UCSD-AML1 (cell line): ENCODE measurements around the gene SUPT5H.

Source experiments
- DNase-seq: peaks from one replicate; lab custom pipeline; 2025; ENCODE audit not compliant: unreplicated experiment; lab: John Stamatoyannopoulos, UW

SUPT5H gene

DNA sequence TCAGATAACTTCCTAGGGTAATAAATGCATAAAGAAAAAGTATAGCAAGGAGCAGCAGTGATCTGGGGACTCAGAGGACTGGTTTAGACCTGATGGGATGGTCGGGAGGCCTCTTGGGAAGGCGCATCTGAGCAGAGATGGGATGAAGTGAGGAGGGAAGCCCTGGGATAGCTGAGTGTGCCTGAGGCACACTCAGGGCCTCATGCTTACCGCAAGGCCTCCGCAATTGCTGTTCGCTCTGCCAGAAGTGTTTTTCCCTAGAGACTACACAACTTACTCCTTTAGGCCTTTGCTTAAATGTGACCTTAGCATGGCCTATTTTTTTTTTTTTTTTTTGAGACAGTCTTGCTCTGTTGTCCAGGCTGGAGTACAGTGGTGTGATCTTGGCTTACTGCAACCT lies 49.3 kb downstream of the SUPT5H start:
- DNase-seq = no peak

DNA sequence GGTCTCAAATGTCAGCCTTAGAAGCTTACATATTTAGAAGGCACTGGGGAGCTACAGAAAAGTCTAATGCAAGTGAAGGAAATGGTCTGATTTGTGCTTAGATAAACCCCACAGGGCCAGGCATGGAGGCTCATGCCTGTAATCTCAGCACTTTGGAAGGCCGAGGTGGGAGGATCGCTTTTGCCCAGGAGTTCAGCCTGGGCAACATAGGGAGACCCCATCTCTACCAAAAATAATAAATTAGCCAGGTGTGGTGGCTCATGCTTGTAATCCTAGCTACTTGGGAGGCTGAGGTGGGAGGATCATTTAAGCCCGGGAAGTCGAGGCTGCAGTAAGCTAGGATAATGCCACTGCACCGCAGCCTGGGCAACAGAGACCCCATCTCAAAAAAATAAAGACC lies 50.7 kb downstream of the SUPT5H start:
- no peak for DNase-seq

DNA sequence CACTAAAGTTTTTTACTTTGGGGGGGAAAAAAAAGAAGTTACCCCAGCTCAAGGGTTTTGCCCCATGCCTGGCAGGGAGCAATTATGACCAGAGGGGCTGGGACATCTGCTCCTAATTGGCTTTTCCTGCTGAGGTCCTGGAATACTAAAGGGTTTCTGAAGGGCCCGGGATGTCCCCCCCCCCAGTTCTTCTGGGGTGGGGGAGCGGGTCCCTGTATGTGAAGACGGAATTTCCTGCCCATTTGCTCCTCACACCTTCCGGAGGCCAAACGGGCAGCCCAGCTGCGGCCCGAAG lies 52.3 kb downstream of the SUPT5H start:
- DNase-seq = no peak

DNA sequence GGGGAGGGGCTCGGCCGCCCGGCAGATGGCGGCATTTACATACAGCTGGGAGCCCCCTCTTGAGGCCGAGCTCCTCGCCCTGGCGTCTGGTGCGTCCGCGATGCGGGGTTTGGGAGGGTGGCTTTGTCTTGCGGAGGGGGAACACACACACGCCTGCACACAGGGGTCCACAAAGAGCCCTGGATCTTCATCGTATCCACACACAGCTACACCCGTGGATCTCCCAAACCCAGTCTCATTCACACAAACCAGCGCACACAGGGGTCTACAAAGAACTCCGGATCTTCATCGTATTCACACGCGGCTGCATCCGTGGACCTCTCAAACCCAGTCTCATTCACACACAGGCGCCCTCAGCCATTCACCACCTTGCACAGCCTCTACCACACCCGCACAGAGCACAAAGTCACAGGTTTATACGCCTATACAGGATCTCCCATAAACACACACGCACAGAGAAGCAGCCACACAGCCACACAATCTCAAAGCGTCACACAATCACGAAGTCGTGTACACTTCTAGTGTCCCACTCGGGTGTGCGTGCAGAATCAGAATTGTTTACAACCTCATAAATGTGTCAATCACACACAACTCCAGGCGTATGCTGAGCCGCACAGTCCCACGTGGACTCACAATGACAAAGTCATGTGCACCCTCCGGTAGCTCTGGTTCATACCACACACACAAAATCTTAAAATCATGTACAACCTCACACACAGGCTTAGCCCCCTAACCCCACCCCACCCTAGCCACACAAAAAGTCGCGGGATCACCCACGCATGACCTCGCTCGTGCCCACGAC lies 52.8 kb downstream of the SUPT5H start:
- DNase-seq = peak; percentile 61

DNA sequence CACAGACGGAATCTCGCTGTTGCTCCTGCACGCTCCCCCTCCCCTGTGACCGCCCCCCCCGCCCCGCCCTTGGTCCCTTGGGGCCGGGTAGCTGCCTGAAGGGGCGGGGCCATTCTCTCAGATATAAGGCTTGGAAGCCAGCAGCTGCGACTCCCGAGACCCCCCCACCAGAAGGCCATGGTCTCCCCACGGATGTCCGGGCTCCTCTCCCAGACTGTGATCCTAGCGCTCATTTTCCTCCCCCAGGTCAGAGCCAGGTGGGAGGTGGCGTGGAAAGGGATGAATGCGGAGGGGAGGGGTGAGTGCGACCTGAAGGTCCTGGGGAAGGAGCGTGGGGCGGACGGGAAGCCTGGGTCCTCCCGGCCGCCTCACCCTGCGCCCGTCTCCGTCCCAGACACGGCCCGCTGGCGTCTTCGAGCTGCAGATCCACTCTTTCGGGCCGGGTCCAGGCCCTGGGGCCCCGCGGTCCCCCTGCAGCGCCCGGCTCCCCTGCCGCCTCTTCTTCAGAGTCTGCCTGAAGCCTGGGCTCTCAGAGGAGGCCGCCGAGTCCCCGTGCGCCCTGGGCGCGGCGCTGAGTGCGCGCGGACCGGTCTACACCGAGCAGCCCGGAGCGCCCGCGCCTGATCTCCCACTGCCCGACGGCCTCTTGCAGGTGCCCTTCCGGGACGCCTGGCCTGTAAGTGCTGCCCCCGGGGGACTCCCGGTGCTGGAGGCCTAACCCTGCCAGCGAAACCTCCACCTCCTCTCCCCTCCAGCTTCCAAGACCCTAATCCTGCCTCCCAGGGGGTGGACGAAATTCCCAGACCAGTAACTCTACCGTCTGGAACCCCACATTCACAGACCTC lies 53.6 kb downstream of the SUPT5H start, which contains the start of gene DLL3:
TSS of gene DLL3 (plus strand) at position 150 of the 845 bp plus-strand sequence. CDS start at position 178, 28 bp downstream.
- DNase-seq = no peak

DNA sequence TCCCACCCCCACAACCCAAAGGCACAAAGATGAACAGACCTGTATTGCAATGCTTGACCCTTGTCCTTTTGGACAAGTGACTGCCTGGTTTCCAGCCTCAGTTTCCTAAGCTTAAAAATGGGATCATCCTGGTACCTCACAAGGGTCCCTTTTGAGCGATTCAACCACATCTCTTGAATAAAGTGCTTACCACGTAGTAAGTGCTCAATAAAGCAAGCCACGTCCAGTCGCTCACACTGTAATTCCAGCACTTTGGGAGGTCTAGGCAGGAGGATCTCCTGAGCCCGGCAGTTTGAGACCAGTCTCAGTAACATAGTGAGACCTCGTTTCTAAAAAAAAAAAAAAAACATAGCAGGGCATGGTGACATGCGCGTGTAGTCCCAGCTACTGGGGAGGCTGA lies 54.5 kb downstream of the SUPT5H start:
- DNase-seq = no peak

DNA sequence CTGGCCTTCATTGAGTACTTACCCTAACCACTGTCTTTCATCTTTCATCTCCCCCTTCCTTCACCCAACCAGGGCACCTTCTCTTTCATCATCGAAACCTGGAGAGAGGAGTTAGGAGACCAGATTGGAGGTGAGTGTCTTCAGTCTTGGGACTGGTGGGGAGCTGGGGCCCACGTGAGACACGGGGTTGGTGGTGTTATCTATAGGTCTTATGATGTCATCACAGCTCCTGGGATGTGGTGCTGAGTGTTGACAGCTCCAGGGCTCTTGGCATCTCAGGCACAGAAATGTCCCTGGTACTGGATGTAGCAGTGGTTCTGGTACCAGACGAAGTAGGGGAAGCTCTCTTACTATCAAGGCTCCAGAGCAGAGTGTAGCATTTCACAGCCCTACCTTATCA lies 55.2 kb downstream of the SUPT5H start:
- no peak for DNase-seq

DNA sequence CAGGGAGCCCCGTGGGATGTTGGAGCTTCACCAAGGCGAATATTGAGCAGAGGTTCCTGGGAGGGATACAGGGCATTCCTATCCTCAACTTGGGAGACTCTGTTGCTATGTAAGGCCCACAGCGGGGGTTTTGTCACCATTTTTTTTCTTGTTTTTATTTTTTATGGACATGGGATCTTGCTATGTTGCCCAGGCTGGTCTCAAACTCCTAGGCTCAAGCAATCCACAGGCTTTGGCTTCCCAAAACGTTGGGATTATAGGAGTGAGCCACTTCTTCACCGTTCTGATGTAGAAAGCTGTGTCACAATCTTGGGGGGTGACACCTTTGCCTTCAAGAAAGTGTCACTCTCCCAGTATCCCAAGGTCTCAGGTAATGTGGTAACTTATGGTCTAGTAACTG lies 56.0 kb downstream of the SUPT5H start:
- DNase-seq = no peak

DNA sequence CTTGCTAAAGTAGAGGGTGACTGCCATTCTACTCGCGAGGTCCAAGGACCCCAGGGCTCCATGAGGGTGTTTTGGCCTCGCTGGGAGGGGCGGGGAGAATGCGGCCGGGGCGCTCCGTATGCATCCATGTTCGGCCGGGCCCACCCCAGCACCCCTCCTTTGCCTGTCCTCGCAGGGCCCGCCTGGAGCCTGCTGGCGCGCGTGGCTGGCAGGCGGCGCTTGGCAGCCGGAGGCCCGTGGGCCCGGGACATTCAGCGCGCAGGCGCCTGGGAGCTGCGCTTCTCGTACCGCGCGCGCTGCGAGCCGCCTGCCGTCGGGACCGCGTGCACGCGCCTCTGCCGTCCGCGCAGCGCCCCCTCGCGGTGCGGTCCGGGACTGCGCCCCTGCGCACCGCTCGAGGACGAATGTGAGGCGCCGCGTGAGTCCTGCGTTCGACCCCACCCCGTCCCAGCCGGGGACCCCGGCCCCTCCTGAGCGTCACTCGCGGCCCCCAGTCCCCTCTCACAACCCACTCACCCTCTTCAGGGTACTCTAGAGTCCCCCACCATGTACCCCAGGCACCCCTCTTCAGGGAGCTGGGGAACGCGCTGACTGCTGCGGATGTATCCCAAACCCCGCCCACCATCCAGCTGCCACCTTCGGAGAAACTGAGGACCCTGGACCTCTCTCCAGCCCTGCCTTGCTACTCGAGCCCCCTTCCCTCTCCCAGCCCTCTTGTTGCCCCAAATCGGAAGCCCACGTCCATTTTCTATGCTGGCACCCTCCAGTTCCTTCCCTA lies 57.4 kb downstream of the SUPT5H start:
- peak; percentile 89 for DNase-seq

DNA sequence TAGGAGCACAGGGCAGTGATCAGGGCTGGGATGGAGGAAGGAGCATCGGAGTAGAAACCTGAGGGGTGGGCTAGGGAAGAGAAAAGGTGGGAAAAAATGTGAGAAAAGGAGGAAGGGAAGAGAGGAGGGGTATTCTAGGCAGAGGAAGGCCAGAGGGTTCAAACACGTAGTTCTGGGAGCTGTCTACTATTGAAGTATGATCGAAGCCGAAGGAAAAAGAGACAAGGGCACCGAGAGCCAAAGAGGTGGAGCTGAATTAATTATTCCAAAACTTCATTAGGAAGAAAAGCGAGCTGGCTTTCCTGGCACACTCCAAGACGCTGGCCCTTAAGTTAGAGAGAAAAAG lies 61.2 kb downstream of the SUPT5H start:
- DNase-seq = no peak

DNA sequence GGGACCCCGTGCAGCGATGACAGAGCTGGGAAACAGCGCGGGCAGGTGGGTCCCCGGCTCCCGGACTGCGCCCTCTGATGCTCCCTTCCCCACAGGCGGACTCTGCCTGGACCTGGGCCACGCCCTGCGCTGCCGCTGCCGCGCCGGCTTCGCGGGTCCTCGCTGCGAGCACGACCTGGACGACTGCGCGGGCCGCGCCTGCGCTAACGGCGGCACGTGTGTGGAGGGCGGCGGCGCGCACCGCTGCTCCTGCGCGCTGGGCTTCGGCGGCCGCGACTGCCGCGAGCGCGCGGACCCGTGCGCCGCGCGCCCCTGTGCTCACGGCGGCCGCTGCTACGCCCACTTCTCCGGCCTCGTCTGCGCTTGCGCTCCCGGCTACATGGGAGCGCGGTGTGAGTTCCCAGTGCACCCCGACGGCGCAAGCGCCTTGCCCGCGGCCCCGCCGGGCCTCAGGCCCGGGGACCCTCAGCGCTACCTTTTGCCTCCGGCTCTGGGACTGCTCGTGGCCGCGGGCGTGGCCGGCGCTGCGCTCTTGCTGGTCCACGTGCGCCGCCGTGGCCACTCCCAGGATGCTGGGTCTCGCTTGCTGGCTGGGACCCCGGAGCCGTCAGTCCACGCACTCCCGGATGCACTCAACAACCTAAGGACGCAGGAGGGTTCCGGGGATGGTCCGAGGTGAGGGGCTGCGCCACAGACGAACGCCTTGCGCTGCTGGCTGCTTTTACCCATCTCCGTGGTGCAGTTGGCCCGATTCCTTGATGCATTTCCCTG lies 61.7 kb downstream of the SUPT5H start:
- peak; percentile 19 for DNase-seq

DNA sequence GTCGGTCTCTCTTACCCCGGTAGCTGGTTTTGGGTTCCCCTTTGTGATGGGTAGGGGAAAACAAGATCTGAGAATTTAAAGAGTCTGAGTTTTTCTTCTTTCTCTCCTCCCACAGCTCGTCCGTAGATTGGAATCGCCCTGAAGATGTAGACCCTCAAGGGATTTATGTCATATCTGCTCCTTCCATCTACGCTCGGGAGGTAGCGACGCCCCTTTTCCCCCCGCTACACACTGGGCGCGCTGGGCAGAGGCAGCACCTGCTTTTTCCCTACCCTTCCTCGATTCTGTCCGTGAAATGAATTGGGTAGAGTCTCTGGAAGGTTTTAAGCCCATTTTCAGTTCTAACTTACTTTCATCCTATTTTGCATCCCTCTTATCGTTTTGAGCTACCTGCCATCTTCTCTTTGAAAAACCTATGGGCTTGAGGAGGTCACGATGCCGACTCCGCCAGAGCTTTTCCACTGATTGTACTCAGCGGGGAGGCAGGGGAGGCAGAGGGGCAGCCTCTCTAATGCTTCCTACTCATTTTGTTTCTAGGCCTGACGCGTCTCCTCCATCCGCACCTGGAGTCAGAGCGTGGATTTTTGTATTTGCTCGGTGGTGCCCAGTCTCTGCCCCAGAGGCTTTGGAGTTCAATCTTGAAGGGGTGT lies 62.5 kb downstream of the SUPT5H start:
- no peak for DNase-seq

DNA sequence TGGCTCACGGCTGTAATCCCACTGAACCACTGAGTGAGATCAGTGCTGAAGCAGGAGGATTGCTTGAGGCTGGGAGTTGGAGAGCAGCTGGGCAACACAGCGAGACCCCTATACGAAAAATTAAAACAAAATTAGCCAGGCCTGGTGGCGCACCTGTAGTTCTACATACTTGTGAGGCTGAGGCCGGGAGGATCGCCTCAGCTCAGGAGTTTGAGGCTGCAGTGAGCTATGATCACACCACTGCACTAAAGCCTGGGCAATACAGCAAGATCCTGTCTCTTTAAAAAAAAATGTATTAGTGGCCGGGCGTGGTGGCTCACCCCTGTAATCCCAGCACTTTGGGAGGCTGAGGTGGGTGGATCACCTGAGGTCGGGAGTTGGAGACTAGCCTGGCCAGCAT lies 63.2 kb downstream of the SUPT5H start:
- no peak for DNase-seq

DNA sequence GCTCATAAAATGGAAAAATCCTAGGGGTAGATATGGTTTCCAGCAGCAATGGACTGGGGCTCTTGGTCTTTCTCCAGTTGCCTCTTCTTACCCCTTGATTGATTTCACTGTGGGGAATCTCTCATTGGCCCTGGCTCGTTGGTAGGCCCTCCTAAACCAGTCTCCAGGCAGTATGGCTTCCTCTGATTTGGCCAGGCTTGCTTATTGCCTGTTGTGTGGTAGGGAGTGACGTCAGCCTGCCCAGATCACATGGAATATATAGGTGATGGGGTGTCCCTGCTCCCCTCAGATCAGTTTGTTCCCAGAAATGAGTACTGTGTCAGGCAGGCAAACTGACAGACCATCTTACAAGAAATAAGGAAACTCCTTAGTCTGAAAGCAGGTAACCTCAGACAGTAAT lies 63.9 kb downstream of the SUPT5H start:
- DNase-seq = no peak

DNA sequence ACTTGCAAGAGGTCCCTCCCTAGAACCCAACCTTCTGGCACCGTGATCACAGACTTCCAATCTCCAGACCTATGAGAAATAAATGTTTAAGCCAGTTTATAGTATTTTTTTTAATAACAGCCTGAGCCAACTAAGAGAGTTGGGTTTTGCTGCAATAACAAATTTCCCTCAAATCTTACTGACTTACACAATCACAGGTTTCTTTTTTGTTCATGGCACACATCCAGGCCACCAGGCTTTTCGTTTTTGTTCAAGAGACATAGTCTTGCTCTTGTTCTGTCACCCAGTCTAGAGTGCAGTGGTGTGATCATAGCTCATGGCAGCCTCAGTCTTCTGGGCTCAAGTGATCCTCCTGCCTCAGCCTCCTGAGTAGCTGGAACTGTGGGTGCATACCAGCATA lies 67.6 kb downstream of the SUPT5H start:
- no peak for DNase-seq

DNA sequence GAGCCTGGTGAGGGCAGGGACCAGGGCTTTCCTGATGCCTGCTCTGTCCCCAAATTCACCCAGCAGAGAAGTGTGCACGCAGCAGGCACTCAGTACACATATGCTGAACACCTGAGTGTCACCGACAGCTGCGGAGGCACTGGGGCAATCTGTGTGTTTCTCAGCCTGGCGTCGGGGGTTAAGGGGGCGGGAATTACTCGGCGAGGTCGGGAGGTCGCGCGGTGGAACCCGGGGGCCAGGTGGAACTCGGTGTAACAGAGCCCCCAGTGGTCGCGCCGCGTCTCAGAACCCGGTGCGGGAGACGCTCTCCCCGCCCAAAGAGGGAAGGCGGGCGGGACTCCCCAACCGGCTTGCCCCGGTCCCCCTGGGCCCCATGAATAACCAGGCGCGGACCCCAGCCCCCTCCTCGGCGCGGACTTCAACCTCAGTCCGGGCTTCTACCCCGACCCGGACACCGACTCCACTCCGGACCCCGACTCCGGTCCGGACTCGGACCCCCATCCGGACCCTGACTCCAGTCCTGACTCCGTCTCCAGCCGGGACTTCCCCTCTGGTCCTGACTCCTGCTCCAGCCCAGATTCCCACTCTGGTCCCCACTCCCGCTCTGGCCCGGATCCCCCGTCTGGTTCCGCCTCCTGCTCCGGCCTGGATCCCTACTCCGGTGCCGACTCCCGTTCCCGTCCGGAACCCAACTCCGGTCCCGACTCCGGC lies 69.6 kb downstream of the SUPT5H start, which contains the start of gene SELENOV:
TSS of gene SELENOV (plus strand) at position 300 of the 711 bp plus-strand sequence. CDS start at position 374, 74 bp downstream.
- no peak for DNase-seq

DNA sequence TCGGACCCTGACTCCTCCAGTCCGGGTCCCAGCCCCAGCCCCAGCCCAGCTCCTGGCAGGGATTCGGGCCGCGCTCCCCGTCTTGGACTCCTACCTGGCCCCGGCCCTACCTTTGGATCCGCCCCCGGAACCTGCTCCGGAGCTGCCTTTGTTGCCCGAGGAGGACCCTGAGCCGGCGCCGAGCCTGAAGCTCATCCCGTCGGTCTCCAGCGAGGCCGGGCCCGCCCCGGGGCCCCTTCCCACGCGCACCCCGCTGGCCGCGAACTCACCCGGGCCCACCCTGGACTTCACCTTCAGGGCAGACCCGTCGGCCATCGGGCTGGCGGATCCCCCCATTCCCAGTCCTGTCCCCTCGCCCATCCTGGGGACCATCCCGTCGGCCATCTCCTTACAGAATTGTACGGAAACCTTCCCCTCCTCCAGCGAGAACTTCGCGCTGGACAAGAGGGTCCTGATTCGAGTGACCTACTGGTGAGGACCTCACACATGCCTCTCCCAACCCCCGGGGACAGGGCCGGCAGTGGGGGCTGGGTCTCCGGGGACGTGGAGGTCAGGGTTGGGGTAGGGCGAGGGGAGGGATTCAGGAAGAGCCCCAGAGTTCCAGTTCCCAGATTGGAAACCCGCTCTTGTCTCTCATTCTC lies 70.3 kb downstream of the SUPT5H start:
- DNase-seq = no peak

DNA sequence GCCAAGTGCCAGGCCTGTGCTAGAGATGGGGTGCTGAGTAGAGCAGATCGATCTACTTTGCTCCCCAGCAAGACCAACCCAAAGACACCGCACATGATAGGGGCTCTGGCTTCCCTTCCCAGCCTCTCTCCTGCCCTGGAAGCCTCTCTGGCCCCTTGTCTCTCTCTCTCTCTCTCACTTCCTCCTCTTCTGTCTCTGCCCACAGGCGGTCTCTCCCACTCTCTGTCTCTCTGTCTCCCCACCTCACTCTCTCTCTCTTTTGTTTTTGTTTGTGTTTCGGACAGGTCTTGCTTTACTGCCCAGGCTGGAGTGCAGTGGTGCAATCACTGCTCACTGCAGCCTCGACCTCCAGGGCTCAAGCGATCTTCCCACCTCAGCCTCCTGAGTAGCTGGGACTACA lies 70.9 kb downstream of the SUPT5H start:
- no peak for DNase-seq

DNA sequence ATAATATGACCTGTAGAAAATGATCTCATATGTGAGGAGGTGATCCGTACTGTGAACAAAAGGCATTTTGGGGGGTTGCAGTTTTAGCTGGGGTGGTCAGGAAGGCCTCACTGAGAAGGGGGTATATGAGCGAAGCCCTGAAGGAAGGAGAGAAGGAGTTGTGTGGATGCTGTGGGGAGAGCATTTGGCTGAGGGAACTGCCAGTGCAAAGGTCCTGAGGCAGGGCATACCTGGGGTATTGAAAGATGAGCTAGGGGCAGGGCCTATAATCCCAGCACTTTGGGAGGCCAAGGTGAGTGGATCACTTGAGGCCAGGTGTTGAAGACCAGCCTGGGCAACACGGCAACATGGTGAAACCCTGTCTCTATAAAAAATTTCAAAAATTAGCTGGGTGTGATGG lies 72.0 kb downstream of the SUPT5H start:
- DNase-seq = no peak
